ENCODE measurements around the gene IMMT. TPM values are rescaled to one million over a fixed set of nuclear protein-coding genes. Genes with fewer than 3 reads are reported as not detected.

Gene IMMT
- total and polyA plus RNA-seq, 2 donors (not counting 3 experiments of a cell fraction or from before 2014, with no cell fraction given) = 35.6 to 112 TPM

DNA sequence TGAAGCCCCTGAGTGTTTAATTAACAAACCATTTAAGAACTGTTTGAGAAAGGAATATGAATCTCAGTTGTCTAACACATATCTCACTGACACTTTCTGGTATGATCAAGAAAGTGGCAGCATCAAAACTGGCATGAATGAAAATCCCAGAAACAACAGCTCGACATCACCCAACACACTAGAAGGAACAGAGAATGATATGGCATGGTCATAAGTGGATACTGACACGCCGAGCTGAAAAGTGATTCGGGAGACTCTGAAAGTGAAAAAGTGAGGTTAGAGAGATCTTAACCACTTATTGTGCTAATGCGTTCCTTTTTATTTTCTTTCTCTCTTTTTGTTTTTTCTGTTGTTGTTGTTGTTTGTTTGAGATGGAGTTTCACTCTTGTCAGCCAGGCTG lies 41.9 kb upstream of the IMMT start:
- H3K27me3 ChIP-seq (ENCODE audit: control insufficient read depth in 2 of 2, insufficient read depth in 2 of 2, low read length in 2 of 2) = peaks cover 0 to 6% of the 10 kb centered on the region in 2 experiments
- dilution Hi-C loops (cut with MboI; ENCODE audit: extremely low pct_ligation_motif_present, low sequenced_read_pairs) (no loop called here), intact Hi-C loops (cut with micrococcal nuclease) (no loop called here)
- H3K9me1 ChIP-seq (replicated peaks; ENCODE audit: control insufficient read depth, extremely low read depth, insufficient read depth, low read length) = no peaks in the 10 kb centered on the region
- BruUV-seq (replicated peaks) = no TSS peak
- ChIA-PET POLR2A (no interaction called here), CTCF (interaction anchor here (1.5 to 2.6 kb wide), 2 partner anchors 12 to 135 kb away, joined by 3 to 6 read pairs; no protein-coding TSS in a partner anchor)
- FAIRE-seq (no peak), DNase-seq (ENCODE audit: low read depth, low spot score) (no peak)
- H3K27ac ChIP-seq (ENCODE audit: insufficient read depth, low read depth, low read length) = no peak overlapping the region
- no peaks in the 10 kb centered on the region for H3K4me1 ChIP-seq (ENCODE audit: control insufficient read depth, extremely low read depth, insufficient read depth, low read length)
- H3K9ac ChIP-seq (replicated peaks; ENCODE audit: extremely low read depth, insufficient read depth, low read length) = no peak overlapping the region
- H2AFZ ChIP-seq (ENCODE audit: low read depth, low read length) = no peak overlapping the region
- H3K36me3 ChIP-seq (ENCODE audit: control insufficient read depth in 2 of 2, extremely low read depth in 1 of 2, insufficient read depth in 2 of 2, low read length in 2 of 2) = no peaks in the 10 kb centered on the region
- H3K4me2 ChIP-seq (ENCODE audit: insufficient read depth, low read length) = no peak overlapping the region
- no peaks in the 10 kb centered on the region for H3K9me3 ChIP-seq (replicated peaks; ENCODE audit: control insufficient read depth, insufficient read depth, low read length)
- TF ChIP-seq FOS (IDR thresholded peaks at IDR 0.05; ENCODE audit: borderline replicate concordance, insufficient read depth, low read length) (no peak), EZH2 (IDR thresholded peaks at IDR 0.05; ENCODE audit: borderline replicate concordance, low read depth, low read length, severe bottlenecking) (no peak), GATA2 (IDR thresholded peaks at IDR 0.05; ENCODE audit: insufficient read depth, insufficient read length, low read depth, low read length) (no peak), POLR2A (IDR thresholded peaks at IDR 0.05; ENCODE audit: low read depth, low read length) (no peak), POLR2AphosphoS5 (IDR thresholded peaks at IDR 0.05; ENCODE audit: insufficient read depth, low read depth, low read length) (no peak), JUN (IDR thresholded peaks at IDR 0.05; ENCODE audit: borderline replicate concordance, insufficient read depth, insufficient read length, low read depth) (no peak), MYC (IDR thresholded peaks at IDR 0.05; ENCODE audit: low read depth, low read length) (no peak), MAX (IDR thresholded peaks at IDR 0.05; ENCODE audit: insufficient read depth, insufficient read length) (no peak)
- TF ChIP-seq, protein P1, sequence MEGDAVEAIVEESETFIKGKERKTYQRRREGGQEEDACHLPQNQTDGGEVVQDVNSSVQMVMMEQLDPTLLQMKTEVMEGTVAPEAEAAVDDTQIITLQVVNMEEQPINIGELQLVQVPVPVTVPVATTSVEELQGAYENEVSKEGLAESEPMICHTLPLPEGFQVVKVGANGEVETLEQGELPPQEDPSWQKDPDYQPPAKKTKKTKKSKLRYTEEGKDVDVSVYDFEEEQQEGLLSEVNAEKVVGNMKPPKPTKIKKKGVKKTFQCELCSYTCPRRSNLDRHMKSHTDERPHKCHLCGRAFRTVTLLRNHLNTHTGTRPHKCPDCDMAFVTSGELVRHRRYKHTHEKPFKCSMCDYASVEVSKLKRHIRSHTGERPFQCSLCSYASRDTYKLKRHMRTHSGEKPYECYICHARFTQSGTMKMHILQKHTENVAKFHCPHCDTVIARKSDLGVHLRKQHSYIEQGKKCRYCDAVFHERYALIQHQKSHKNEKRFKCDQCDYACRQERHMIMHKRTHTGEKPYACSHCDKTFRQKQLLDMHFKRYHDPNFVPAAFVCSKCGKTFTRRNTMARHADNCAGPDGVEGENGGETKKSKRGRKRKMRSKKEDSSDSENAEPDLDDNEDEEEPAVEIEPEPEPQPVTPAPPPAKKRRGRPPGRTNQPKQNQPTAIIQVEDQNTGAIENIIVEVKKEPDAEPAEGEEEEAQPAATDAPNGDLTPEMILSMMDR (IDR thresholded peaks at IDR 0.05; ENCODE audit: extremely low read depth in 1 of 2, insufficient read depth in 1 of 2, low read depth in 1 of 2, low read length in 2 of 2) = no peak
- no peaks in the 10 kb centered on the region for H4K20me1 ChIP-seq (replicated peaks; ENCODE audit: control insufficient read depth, extremely low read depth, insufficient read depth, low read length)
- H3K79me2 ChIP-seq (ENCODE audit: control insufficient read depth, insufficient read depth, low read length) = no peaks in the 10 kb centered on the region
- no peak overlapping the region for H3K4me3 ChIP-seq (replicated peaks in 1 of 3; ENCODE audit: insufficient read depth in 1 of 3, low read depth in 1 of 3, low read length in 3 of 3)

Measured in endothelial cell of umbilical vein (primary cell).